NCI-H1048 (cell line): ENCODE data around the gene ATG2B.

Experiments
- DNase-seq: peaks from one replicate; lab custom pipeline; 2025; lab: John Stamatoyannopoulos, UW

ATG2B gene, protein sequence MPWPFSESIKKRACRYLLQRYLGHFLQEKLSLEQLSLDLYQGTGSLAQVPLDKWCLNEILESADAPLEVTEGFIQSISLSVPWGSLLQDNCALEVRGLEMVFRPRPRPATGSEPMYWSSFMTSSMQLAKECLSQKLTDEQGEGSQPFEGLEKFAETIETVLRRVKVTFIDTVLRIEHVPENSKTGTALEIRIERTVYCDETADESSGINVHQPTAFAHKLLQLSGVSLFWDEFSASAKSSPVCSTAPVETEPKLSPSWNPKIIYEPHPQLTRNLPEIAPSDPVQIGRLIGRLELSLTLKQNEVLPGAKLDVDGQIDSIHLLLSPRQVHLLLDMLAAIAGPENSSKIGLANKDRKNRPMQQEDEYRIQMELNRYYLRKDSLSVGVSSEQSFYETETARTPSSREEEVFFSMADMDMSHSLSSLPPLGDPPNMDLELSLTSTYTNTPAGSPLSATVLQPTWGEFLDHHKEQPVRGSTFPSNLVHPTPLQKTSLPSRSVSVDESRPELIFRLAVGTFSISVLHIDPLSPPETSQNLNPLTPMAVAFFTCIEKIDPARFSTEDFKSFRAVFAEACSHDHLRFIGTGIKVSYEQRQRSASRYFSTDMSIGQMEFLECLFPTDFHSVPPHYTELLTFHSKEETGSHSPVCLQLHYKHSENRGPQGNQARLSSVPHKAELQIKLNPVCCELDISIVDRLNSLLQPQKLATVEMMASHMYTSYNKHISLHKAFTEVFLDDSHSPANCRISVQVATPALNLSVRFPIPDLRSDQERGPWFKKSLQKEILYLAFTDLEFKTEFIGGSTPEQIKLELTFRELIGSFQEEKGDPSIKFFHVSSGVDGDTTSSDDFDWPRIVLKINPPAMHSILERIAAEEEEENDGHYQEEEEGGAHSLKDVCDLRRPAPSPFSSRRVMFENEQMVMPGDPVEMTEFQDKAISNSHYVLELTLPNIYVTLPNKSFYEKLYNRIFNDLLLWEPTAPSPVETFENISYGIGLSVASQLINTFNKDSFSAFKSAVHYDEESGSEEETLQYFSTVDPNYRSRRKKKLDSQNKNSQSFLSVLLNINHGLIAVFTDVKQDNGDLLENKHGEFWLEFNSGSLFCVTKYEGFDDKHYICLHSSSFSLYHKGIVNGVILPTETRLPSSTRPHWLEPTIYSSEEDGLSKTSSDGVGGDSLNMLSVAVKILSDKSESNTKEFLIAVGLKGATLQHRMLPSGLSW (N-terminal part only)

DNA sequence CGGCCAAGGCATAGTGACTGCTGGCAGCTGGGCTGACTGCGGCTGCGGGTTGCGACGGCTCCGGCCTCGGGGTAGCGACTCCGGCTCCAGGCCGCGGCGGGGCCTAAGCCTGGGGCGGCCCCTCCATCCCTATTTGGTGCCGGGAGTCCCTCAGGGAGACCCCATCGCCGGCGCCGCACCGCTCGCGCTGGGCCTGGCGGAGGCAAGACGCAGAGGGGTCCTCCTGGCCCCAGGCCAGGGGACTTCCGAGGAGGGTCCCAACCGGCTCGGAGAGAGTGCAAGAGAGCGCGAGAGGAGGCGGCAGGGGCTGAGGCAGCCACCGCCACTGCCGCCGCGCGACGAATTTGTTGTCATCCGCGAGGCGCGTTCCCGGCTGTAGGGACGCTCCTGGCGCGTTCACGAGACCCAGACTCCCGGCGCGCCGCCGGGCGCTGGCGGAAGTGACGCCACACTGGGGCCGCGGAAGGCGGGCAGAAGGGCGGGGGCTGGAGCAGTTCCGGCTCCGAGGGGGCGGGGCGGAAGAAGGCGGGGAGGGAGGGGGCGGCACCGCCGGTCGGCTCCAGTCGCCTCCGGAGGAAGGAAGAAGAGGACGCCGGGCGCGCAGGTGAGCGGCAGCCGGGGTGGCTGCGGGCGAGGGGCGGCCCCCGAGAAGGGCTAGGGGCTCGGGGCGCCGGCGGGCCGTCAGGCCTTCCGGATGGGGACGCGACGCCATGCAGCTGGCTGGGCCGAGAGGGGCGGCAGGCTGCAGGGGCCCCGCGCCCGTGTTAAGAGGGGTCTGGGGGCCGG lies at the start of gene ATG2B, which contains the start of gene GSKIP:
ATG2B (minus strand) TSS at position 377 of the 786 bp plus-strand sequence; CDS start at position 12, 365 bp downstream.
GSKIP (plus strand) TSS at position 562 of the 786 bp plus-strand sequence. CDS start 18,722 bp downstream, outside the sequence.
- DNase-seq, result peak; percentile 89

DNA sequence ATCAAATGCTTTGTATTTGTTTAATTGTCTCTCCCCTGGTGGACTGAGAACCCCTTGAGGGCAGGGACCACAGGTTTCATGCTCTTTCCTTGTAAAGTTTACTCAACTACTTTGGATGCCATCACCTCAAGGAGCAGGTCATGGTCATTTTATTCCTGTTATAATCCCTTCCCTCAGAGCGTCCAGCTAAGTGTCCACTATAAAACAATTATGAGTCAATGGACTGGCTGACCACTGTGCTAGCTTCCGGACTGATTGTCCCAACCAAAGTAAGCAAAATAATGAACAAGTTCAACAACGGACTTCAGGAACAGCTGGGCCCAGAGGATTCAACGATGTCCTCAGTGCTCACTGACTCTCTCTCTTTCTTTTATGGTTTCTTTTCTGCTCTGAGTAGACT lies 47.0 kb upstream of the ATG2B start:
- no peak for DNase-seq

DNA sequence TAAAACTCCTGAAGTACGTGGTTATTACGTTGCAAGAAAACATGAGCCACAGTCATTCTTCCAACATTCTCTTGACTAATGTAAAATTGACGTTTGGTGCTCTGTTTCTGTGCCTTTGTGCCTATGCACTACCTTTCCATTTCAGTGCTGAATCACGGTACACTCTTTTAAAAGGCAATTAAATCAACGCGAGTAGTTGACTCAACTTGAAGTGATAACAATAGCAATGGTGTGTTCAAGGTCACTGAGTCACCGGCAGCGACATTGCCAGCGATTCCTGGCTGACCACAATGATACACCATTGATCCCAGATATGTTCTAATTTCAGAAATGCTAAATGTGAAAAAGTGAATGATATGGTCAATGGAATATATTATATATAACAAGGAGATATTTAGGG lies 46.6 kb upstream of the ATG2B start:
- DNase-seq, result no peak

DNA sequence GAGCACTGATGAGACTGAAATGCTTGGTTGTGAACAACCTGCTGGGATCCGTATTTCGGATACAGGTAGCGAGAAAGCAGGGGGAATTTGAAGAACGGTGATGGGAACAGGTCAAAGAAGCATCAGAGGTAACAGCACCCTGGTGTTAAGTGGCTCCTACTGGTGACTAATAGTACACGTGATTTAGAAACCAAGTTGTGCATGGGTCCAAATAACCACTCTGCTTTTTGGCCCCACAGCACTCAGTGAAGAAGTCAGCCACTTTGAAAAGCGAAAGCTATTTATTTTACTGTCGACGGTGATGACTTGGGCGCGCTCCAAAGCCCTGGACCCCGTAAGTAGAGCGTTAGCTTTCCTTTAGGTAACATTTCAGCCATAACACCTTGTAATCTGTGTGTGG lies 45.5 kb upstream of the ATG2B start:
- no peak for DNase-seq

DNA sequence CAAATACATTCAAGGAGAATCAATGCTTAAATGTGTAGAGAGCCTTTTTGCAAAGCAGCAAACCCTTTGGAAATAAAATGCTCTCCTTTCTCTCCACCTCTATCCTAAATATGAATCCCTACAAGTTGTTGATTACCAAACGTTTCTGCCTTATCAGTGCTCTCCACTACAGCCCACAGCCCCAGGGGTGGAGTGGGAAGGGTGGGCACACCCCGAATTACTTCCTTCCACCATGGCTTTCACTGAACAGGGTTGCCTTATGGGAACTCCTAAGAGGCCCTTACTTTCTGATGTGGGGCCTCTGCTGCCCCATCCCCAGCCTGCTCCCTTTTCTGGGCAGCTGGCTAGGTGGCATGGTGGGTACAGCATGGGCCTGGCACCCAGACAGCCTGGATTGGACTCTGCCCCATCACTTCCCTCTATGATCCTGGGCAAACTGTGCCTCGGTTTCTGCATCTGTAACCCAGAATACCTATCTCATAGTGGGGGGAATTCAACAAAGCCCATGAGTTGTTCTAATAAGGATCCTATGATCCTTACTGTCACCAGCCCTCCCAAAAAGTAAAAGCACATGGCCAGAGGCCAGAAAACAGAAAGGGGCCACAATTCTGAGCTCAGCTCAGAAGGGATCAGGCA lies 44.9 kb upstream of the ATG2B start:
- no peak for DNase-seq

DNA sequence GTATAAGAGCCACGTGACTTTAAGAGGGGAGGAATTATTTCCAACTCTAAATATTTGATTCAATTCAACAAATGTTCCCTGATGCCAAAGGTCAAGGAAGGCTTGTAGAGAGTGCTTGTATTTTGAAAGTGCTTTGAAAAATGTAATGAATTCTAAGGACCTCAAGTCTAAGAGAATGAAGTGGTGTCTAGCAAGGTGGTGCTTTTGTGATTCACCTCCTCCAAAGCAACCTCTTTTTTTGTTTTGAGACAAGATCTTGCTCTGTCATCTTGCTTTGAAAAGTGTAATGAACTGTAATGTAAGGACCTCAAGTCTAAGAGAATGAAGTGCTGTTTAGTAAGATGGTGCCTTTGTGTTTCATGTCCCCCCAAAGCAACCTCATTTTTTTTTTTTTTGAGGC lies 42.5 kb upstream of the ATG2B start:
- DNase-seq, result no peak

DNA sequence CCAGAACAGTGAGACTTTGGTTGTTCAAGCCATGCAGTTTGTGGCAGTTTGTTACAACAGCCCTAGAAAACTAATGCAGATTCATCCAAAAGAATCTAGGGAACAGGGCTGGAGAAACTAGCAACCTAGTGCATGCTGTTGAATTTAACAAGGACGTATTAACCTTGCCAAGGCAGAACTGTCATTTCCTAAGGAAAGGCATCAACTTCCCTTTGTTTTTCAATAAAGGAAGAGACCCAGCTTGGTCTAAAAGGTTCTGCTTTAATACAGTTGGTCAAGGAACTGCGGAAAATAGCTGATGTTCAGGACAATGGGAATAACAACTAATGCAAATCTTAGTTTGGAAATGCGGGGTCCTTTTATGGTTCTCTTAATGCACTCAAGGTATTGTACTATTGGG lies 40.3 kb upstream of the ATG2B start:
- DNase-seq, result no peak

DNA sequence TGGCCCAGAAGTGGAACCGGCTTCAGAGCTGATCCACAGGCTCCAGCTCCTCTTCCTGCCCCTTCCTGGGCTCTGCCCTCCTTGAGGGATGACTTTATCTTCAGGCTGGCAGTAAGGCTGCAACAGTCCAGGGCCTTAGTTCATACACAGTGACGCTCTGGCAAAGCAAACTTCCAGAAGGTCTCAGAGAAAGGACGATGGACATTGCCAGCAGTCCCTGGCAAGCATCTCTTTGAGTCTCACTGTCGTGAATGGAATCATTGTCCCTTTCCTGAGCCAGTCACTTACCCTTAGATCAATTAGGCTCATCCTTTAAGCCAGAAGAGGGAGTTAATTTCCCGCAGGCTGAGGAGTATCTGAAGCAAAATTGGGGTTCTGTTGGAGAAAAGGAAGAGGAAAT lies 37.4 kb upstream of the ATG2B start:
- no peak for DNase-seq

DNA sequence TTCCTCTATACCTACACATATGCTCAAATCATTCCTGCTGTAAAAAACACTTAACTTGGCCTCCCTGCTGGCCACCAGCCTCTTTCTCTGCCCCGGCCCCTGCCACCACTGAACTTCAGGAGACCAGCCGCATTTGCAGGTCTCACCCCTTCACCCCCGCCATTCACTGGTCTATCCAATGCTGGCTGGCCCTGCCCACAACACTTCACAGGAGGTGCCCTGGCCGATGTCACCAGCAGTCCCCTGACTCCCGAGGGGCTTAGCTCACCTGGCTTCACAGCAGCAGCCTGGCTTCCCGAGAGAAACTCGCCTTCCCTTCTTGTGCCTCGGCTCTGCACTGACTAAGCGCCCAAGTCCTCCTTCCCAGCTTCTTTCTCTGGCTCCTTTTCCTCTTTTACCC lies 36.3 kb upstream of the ATG2B start:
- DNase-seq, result no peak

DNA sequence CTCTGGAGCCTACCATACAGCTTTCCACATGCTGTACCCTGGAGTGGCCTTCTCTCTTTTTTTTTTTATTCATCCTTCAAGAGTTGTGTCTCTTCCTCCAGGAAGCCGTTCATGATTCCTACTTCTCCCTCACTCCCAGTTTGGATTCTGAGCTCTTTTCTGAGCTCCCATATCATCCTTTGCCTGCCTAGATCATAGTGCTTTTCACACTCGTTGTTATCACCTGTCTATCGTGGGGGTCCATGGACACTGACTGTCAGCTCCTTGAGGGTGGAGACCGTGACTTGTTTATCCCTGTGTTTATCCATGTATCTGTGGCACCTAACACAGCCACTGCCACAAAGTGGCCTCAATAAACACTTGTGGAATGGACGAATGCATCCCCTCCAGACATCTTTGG lies 35.8 kb upstream of the ATG2B start:
- DNase-seq, result no peak

DNA sequence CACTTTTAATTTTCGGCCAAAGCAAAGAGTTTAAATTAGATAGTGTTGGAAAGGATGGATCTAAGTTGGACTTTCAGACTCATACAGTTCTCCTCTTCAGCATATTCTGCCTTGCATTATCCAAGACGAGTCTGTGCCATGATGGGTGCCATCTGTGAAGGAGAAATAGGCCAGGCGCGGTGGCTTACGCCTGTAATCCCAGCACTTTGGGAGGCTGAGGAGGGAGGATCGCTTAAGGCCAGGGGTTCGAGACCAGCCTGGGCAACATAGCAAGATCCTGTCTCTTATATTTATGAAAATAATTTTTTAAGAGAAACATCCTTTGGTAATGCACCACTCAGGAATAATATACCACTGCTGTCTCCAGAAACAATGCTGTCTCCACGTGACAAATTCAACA lies 35.3 kb upstream of the ATG2B start:
- DNase-seq, result no peak

DNA sequence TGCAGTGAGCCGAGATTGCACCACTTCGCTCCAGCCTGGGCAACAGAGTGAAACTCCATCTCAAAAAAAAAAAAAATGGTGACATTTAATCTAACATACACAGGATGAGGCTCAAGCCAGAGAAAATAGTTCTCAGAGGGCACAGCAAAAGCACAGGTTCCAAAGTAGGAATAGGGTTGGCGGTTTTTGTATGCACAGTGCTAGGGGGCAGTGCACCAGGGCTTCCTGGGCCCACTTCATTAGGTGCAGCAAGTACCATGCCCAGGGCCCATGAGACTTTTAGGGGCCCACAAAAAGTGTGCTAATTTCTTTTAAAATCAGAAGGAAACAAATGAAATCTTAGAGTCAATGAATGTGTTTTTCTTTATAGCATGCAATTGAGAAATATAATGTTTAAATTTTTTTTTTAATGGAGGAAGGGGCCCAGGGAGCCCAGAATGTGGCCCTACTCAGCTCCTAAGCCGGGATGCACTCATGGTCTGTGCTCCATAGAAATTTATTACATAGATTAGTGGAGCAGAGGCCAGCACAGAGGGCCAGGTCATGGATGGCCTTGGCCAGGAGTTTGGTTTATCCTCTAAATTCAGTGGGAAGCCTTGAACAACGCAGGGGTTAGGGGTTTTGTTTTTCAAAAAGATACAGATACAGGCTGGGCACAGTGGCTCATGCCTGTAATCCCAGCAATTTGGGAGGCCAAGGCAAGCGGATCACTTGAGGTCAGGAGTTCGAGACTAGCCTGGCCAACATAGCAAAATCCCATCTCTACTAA lies 31.1 kb upstream of the ATG2B start:
- DNase-seq, result no peak

DNA sequence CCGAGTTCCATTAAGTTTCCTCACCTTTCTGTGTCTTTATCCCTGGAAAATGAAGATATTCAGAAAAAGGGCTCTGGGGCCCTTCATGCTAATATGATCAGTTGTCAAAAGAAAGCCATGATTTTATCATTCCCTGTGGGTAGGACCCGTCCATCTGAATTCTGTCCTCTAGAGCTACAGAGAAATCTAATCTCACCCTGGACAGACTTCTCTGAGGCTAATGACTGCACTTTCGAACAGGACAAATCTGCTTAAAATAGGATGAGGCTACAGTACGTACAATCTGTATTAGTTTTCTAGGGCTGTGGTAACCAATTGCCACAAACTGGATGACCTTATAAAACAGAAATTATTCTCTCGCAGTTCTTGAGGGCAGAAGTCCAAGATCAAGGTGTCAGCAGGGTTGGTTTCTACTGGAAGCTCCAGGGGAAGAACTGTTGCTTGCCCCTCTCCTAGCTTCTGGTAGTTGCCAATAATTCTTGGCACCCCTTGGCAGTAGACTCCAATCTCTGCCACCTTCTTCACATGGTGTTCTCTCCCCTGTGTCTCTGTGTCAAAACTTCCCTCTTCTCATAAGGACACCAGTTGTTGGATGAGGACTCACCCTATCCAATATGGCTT lies 30.0 kb upstream of the ATG2B start:
- no peak for DNase-seq

DNA sequence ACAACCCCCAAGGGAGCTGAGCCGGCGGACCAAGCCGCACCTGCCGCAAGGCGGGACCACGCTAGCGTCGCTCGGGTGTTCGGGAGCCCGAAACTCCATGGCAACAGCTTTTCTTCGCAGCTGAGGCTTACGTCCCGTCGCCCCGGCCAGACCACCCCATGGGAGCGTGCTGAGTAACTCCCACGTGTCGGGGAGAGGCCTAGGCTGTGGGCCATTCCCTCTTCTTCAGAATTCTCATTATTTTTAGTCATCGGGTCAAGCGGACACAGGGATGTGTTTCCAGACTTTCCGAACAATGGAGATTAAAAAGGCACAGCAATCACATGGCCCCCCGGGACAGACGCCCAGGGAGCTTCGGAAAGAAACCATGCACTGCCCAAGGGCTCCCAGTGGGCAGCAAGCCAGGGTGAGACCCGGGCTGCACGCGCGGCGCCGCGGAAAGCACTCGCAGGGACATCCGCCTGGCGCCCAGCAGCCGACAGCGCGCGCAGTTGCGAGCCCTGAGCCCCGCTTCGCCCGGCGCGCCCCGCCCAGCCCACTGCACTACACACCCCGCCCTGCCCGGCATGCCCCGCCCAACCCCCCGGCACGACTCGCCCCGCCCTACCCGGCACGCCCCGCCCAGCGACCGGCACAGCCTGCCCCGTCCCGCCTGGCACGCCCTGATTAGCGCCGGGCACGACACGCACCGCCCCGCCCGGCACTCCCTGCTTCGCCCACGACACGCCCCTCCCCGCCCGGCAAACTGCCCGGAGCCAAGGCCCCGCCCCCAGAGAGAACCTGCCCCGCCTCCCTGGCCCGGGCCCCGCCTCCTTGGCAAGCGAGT lies 28.4 kb upstream of the ATG2B start:
- peak; percentile 93 for DNase-seq

DNA sequence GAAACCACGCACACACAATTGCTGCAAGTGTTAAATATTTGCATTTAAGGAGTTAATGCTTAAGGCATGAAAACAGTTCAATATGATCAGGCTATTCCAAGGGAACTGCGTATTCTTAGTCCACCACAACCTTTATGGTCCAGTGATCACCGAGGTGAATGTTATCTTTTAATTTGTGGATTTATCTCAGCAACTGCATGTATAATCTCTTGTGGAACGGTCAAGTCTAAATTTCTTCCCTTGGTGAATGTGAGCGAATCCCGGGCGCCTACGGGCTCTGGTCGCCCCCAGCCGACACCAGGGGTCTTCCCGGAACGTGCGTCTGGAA lies 27.8 kb upstream of the ATG2B start:
- DNase-seq, result no peak

DNA sequence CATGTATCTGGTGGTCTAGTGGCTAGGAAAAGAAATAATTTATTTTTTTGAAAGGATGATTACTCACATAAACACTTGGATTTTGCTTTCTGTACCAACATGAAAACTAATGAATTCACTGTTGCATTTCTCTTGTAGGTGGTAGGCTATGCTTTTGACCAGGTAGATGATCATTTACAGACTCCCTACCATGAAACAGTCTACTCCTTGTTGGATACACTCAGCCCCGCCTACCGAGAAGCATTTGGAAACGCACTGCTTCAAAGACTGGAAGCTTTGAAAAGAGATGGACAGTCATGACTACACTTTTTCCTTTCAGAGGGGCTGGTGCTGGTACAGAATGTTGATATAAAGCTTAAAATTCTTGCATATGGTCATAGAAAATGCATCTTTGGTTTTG lies 22.2 kb upstream of the ATG2B start:
- DNase-seq, result no peak

DNA sequence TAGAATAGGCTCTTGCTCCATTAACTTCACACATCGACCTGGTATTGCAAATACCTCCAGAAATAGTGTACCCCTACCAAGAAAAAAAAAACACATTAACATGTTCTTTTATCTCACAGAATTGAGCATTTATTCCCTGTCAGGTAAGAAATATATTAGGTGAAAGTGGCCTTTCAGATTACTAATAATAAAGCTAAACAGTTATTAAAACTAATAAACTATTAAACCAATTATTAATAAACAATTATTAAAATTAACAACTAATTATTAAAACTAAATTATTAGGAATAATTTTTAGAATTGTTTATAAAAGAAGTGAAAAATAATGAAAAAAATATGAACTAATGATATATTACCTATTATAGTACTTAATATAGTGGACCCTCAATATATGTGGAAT lies 21.6 kb upstream of the ATG2B start:
- no peak for DNase-seq

DNA sequence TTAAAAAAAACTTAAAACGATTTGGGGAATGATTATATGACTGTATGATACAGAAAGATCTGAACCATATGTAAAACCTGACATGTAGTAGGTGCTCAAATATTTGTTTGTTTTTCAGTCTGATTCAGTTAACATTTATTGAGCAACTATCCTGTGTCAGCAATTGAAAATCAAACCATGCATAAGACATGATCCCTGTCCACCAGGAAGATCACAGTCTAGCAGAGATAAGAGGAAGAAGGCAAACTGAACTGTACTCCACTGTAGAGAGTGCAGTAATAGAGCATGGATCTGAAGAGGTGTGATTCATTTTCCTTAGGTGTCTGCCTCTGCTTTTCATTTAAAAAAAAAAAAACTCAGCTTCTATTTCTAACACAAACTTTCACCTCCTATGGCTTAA lies 20.9 kb upstream of the ATG2B start:
- DNase-seq, result no peak

DNA sequence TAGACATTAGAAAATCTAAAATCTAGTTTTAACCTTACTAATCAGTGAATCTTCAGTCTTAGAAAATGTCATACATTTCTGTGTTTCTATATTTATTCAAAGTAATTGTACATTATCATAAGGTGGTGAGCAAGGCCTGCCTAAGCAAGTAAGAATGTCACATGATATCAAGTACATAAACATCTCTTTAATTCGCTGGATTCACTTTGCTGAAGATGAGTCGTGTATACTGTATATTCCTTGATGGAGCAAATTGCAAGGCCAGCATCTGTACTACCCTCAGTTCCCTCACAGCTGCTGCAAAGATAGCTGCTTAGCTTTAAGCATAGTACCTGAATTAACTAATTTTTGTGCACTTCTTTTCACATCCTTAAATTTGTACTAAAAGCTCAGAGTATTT lies 20.3 kb upstream of the ATG2B start:
- no peak for DNase-seq
